Smooth muscle cell of the brain vasculature (primary cell): ENCODE data around the gene VEPH1.

Source experiments
- DNase-seq: peaks from one replicate; pipeline ENCODE4 v3.0.0-alpha.2; 2012; ENCODE audit warnings: low read depth, low spot score

Gene VEPH1

GRCh38 chr3:157388976-157389375 lies 114.2 kb downstream of the VEPH1 start:
- no peak for DNase-seq

DNA sequence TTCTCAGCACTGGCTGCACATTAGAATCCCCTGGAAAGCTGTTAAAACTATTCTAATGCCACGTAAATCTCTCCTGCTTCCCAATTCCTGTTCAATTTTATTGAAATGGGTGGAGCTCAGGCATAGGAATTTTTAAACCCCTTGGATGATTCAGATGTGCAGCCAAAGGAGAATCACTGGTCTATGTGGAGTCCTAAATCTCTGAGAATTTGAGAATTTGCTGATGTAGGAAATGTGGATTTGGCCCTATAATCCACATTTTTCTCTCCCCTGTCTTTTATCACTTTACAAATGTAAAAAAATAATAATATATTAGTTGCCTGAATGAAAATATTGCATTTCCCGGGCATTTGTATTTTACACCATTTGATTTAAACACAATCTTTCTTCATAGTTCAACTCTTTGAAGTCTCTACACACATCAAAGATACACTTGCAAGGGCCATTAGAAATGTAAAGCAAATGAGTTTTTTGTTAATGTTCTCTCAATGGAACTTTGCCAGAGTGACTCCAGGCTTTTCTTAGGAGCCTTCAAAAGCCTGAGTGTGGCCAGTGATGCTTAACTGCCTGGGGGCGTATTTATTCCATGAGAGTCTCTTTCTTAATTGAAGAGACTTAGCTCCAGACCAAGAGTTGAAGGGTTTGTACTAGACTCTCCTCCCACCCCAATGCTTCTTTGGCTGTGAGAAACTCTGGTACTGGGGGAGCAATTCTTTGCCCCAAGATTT lies 115.3 kb downstream of the VEPH1 start:
- DNase-seq = no peak

GRCh38 chr3:157384491-157384890 lies 118.7 kb downstream of the VEPH1 start:
- DNase-seq = no peak

DNA sequence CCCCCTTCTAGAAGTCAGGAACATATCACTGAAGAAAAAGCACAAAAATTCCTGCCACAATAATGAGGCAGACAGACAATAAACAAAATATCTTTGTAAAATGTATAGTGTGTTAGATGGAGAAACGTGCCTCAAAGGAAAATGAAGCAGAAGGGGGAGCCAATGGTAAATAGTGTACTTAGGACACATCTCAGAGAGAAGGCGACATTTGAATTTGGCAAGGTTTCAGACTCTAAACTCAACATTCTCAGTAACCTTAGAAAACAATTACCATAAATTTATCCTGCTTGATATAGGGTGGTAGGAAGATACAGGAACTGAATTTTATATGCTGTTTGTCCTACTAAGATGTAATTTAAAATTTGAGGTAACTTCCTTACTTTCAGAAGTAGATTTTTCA lies 119.2 kb downstream of the VEPH1 start:
- DNase-seq = no peak

- DNase-seq = no peak
These were observed 121.6 kb downstream of the VEPH1 start for GRCh38 chr3:157381606-157382005.

- no peak for DNase-seq
These were observed 123.6 kb downstream of the VEPH1 start for GRCh38 chr3:157379525-157380140.

DNA sequence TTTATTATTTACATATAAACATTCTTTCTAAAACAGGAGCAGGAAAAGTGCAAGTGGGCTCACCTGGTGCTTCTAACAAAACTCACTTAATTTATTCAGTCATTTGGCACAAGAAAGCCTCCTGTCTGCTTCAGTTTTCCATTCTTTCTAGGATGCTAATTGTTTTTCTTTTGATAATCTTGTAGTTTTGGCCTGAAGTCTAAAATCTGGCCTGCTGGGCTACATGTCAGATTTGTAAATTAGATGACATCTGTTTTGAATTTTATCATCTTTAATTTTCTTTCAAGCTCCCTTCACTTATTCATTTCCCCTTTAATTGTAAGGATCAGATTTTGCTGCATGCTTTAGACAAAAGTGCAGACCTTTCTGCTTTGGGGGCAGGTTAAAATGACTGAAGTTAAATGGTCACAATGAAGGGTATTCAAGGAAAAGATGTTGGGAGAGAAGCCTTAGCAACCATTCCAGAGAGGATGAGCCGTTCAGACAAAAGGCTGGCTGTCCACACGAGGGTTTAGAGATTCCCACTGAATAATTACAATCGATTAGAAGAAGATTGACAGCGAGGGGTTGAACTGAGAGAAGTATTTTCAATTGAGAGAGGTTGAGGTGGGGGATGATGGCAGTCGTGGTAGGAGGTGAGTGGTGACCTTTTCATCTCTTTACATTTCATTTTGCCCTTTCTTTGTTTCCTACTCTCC lies 126.5 kb downstream of the VEPH1 start:
- DNase-seq = no peak

- DNase-seq = no peak
These were observed 127.8 kb downstream of the VEPH1 start for GRCh38 chr3:157375342-157375986.

GRCh38 chr3:157374933-157375332 lies 128.3 kb downstream of the VEPH1 start:
- no peak for DNase-seq

- no peak for DNase-seq
These were observed 129.4 kb downstream of the VEPH1 start for GRCh38 chr3:157373783-157374182.

- DNase-seq = no peak
These were observed 132.3 kb downstream of the VEPH1 start for GRCh38 chr3:157370867-157371266.

- peak; percentile 94 for DNase-seq
These were observed 133.3 kb downstream of the VEPH1 start for GRCh38 chr3:157369727-157370421.

DNA sequence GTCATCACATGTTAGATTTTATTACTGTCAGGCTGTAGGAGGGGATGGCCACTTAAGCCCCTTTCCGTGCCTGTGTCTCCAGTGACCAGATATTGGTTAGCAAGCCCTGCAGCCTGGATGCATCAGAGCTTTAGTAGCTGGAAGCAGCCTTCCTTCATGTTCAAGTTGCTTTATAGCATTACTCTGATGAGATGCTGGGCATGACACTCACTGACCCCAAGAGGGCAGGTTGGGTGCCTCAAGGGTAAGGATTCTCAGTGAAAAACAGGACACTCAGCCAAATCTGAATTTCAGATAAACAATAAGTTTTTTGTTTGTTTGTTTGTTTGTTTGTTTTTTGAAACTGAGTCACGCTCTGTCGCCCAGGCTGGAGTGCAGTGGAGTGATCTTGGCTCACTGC lies 135.0 kb downstream of the VEPH1 start:
- no peak for DNase-seq

DNA sequence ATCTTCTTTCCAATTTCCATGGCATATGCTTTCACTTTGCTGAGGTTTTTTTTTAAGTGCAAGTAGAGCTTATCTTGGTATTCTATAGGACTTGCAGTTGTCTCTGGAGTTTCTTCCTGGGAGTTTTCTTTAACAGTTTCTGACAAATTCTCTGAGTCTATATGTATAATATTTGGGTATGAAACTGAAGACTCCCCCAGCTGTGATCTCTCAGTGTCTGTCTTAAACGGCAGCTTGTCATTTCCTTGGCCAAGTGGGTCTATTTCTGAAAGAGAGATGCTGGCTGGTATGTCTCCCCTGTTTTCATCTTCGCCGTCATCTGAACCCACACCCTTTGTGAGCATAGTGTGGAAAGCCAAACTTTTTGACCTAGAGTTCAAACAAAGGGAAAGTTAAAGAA lies 139.8 kb downstream of the VEPH1 start:
- no peak for DNase-seq

GRCh38 chr3:157362348-157362747 lies 140.9 kb downstream of the VEPH1 start:
- DNase-seq = no peak

DNA sequence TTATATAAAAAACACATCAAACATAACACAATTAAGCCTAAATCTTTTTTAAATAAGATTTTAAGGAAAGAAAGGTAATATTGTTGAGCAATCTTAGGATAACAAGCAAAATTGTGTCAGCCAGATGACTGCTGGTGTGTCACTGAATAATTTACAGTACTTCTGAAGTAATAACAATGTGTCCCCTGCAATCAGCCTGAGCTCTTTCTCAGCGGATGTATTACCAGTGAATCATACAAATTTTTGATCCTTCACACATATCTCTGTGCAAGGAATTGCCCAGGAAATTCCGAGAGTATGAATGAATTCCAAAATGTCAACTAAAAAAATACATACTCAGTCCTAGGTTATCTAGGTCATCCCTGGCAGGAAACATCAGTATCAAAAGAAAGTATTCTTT lies 143.2 kb downstream of the VEPH1 start:
- DNase-seq = no peak

DNA sequence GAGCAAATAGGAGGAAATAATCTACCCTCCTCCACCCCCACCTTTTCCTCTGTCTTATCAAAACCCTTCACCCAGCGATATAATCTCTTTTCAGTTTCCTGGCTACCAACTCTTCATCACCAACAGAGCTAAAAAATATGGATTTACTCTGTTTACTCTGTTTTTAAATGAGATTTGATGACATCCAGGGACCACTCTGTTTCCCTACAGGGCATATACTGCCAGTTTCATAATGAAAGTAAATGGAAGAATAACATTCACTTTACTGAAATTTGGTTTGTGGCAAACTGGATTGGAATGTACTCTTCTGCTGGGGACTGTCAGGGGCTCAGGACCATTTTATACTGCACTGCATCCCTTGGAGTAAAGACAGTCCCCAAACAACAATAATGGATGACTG lies 146.7 kb downstream of the VEPH1 start:
- DNase-seq = no peak

- DNase-seq = no peak
These were observed 147.9 kb downstream of the VEPH1 start for GRCh38 chr3:157355276-157355675.

DNA sequence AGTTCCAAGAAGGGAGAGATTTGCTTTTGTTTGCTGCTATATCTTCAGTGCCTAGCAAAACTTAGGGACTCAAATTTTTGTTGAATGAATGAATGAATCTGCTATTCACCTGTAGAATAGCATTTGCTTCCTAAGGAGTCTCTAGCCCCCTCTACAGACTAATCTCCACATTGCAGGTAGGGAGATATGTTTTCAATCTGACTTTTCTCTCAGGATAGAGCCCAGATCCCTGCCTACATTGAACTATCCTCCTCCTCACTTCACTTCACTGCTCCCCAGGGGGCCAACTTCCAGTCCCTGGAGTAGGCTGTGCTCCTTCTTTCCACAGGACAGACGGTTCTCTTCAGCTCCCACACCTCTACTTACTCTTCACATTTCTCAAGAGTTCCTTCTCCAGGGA lies 148.5 kb downstream of the VEPH1 start:
- DNase-seq = no peak

DNA sequence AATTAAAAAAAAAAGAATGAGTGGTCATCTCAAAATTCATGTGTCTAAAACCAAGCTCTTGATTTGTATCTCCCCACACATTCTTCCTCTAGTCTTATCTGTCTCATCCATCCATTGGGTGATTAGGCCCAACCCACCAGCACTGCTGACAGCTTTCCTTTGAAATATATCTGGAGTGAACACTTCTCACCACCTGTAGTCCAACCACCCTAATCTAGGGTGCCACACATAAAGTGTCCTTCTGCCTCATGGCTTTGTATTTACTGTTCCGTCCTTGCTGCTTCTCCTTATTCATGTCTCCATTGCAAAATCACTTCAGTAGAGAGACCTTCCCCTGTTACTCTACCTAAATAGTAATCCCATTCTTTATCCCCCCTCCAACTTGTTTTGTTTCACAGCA lies 149.0 kb downstream of the VEPH1 start:
- DNase-seq = no peak

GRCh38 chr3:157353652-157354051 lies 149.6 kb downstream of the VEPH1 start:
- DNase-seq = no peak

DNA sequence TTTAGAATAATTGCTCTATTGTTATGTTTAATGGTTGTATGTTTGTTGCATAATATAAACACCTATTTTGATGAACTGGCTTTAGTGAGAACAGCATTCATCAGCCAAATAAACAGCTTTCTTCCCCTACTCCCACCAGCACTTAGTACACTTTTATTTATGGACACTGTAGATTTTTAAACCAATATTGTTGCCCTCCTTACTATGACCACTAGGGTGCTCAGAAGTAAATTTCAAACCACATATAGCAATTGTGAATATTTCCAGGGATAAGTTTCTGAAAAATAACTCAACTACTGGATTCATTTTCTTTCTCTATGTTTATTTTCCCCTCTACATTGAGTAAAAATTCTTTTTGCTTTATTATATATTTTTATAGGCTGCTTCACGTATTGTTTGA lies 151.2 kb downstream of the VEPH1 start:
- no peak for DNase-seq
